ENCODE data around the gene RPL19.
"Not testable (repeated sequence)": the region's sequence is repeated elsewhere in the genome, so short reads cannot be mapped to it uniquely, and the experiment has no call there.

The RPL19 gene

GRCh38 chr17:39244600-39245570, 44.8 kb downstream of the RPL19 start:
- DNase-seq (ENCODE audit: low read depth): peak; percentile 69

- no peak for DNase-seq (ENCODE audit: low read depth)
Observed at GRCh38 chr17:39246274-39246673, 46.2 kb downstream of the RPL19 start.

GRCh38 chr17:39250076-39250475, 50.0 kb downstream of the RPL19 start:
- not testable (repeated sequence) for DNase-seq (ENCODE audit: low read depth)

- no peak for DNase-seq (ENCODE audit: low read depth)
Observed at GRCh38 chr17:39251997-39252396, 51.9 kb downstream of the RPL19 start.

GRCh38 chr17:39252788-39253460, 52.8 kb downstream of the RPL19 start:
- no peak for DNase-seq (ENCODE audit: low read depth)

Measured in amniotic epithelial cell (primary cell).